T-cell (primary cell): Measurements from ENCODE around the gene CASZ1. TPM values are rescaled to one million over a fixed set of nuclear protein-coding genes. Genes with fewer than 3 reads are reported as not detected.

ENCODE experiments used
- ATAC-seq, 4 experiments: fragments of 200-7000 bp in 3 of 4; fragments of 150-1000 bp in 1 of 4; cut with Tn5 transposase; replicated peaks in 1 of 4; 1 replicate in 3 of 4; 2 replicates in 1 of 4; pipeline ENCODE4 v1.10.0; 2021; ENCODE audit warnings: moderate library complexity in 3 of 4, mild to moderate bottlenecking in 2 of 4, moderate number of reproducible peaks in 1 of 4
- CTCF ChIA-PET, 2 donors: fragments of 300-600 bp; sonication (Branson Sonifier 250); formaldehyde crosslinking; loops; one replicate each; lab custom pipeline; 2022; ENCODE audit warnings: antibody characterized with exemption in 2 of 2; lab: Charles Lee
- POLR2A ChIA-PET, 2 donors: fragments of 300-600 bp; sonication (Branson Sonifier 250); formaldehyde crosslinking; loops; one replicate each; lab custom pipeline; 2022; ENCODE audit warnings: antibody characterized with exemption in 2 of 2; lab: Charles Lee
- DNase-seq, 35 experiments: peaks; one replicate each; pipeline versions ENCODE4 v3.0.0 to v3.0.0-alpha.2; 2013 to 2023
- H3K27ac ChIP-seq: one replicate; pipeline ENCODE4 v1.5.1; 2013; ENCODE audit warnings: low read length
- H3K27me3 ChIP-seq, 2 experiments: replicated peaks in 1 of 2; 1 replicate in 1 of 2; 2 replicates in 1 of 2; pipeline versions ENCODE4 v1.6.1 to v1.7.0; 2013; ENCODE audit warnings: low read length in 1 of 2, mixed read lengths in 1 of 2; ENCODE audit not compliant: control insufficient read depth in 2 of 2, insufficient read depth in 2 of 2; ENCODE audit errors: extremely low read depth in 1 of 2
- H3K36me3 ChIP-seq, 2 donors: 1 replicate in 1 of 2; 2 replicates in 1 of 2; pipeline versions ENCODE4 v1.6.1 to v1.7.0; 2013; ENCODE audit warnings: low read length in 1 of 2; ENCODE audit not compliant: control insufficient read depth in 2 of 2, insufficient read depth in 1 of 2; ENCODE audit errors: extremely low read depth in 1 of 2
- H3K4me1 ChIP-seq, 2 experiments: 1 replicate in 1 of 2; 2 replicates in 1 of 2; pipeline versions ENCODE4 v1.6.1 to v1.7.0; 2013; ENCODE audit warnings: low read length in 2 of 2, mixed read lengths in 1 of 2; ENCODE audit not compliant: insufficient read depth in 2 of 2, control insufficient read depth in 1 of 2; ENCODE audit errors: extremely low read depth in 1 of 2
- H3K4me3 ChIP-seq, 2 donors: 1 replicate in 1 of 2; 2 replicates in 1 of 2; pipeline versions ENCODE4 v1.5.1 to v1.7.0; 2013; ENCODE audit warnings: mild to moderate bottlenecking in 2 of 2, low read length in 1 of 2, moderate library complexity in 1 of 2; ENCODE audit not compliant: control insufficient read depth in 1 of 2; ENCODE audit errors: extremely low read depth in 1 of 2
- H3K9me3 ChIP-seq: 2 replicates; pipeline ENCODE4 v1.7.0; 2013
- H3K27ac Mint-ChIP-seq, 2 donors: one replicate each; pipeline ENCODE4 v1.8.0; 2020 to 2021; ENCODE audit warnings: mild to moderate bottlenecking in 2 of 2, mixed read lengths in 2 of 2
- H3K27me3 Mint-ChIP-seq, 2 donors: one replicate each; pipeline ENCODE4 v1.8.0; 2021 to 2022; ENCODE audit warnings: mixed read lengths in 2 of 2
- H3K36me3 Mint-ChIP-seq: one replicate; pipeline ENCODE4 v1.8.0; 2021; ENCODE audit warnings: mixed read lengths
- H3K4me1 Mint-ChIP-seq, 3 donors: one replicate each; pipeline ENCODE4 v1.8.0; 2020 to 2022; ENCODE audit warnings: mixed read lengths in 3 of 3, mild to moderate bottlenecking in 1 of 3
- H3K4me3 Mint-ChIP-seq, 3 donors: one replicate each; pipeline ENCODE4 v1.8.0; 2020 to 2022; ENCODE audit warnings: mild to moderate bottlenecking in 3 of 3, mixed read lengths in 3 of 3, moderate library complexity in 3 of 3
- H3K9me3 Mint-ChIP-seq, 3 donors: one replicate each; pipeline ENCODE4 v1.8.0; 2020 to 2022; ENCODE audit warnings: mixed read lengths in 3 of 3
- WGBS: methylation state at CpG from one replicate; pipeline ENCODE4 v1.1.5; 2013; ENCODE audit warnings: missing lambda C conversion rate; ENCODE audit not compliant: insufficient coverage; 5-methylcytosine and 5-hydroxymethylcytosine counted together
- total RNA-seq, 35 experiments: library from RNA in 6 of 35; stranded (reverse) in 6 of 35; fragments of 120-200 nt in 1 of 35; gene quantifications; one replicate each; pipeline versions ENCODE4 v1.2.1 to v1.2.4 and lab custom pipeline; 2013 to 2026

The CASZ1 gene
- total RNA-seq, 5 donors from 2014 or later (not counting 1 experiment from before 2014, with no cell fraction given): 12.9 to 23.0 (median 14.3) TPM

DNA sequence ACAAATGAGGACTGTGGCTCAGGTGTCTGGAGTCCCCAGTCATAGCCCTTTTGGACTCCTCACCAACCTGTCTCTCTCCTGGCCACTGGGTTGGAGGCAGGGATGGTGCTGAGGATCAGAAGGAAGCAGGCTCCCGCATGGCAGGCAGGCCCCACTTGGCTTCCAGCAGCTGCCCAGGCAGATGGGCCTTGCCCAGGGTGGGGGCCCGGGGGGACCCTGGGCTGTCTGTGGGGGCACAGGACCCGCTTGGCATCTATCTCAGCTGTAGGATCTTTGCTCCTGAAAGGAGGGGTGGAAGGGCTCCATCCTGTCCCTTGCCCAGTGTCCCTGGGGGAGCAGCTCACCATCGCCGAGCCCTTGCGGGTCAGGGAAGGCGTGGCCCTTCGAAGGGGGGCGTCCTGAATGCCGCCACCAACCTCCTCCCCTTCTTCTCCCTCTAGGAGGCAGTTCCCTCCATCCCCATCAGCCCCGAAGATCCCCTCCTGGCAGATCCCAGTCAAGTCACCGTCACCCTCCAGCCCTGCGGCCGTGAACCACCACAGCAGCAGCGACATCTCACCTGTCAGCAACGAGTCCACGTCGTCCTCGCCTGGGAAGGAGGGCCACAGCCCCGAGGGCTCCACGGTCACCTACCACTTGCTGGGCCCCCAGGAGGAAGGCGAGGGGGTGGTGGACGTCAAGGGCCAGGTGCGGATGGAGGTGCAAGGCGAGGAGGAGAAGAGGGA is 167.2 kb downstream of the CASZ1 start:
- Histone ChIP-seq H3K4me3 (no peak overlapping the region), H3K27me3 (no peaks in the 10 kb centered on the region), H3K36me3 (peaks cover 20 to 37% of the 10 kb centered on the region in 2 donors), H3K4me1 (no peaks in the 10 kb centered on the region), H3K27ac (no peak overlapping the region), H3K9me3 (no peaks in the 10 kb centered on the region)
- H3K4me1 Mint-ChIP-seq: no peaks in the 10 kb centered on the region
- H3K27ac Mint-ChIP-seq: no peak overlapping the region
- POLR2A ChIA-PET: no interaction called here
- DNase-seq (no peak), ATAC-seq (no peak)
- H3K9me3 Mint-ChIP-seq: no peaks in the 10 kb centered on the region
- CTCF ChIA-PET: no interaction called here
- H3K36me3 Mint-ChIP-seq: peaks cover 26% of the 10 kb centered on the region
- H3K4me3 Mint-ChIP-seq: no peak overlapping the region
- H3K27me3 Mint-ChIP-seq: no peaks in the 10 kb centered on the region
- WGBS: 92% methylated on average over 23 of the region's 25 CpGs

DNA sequence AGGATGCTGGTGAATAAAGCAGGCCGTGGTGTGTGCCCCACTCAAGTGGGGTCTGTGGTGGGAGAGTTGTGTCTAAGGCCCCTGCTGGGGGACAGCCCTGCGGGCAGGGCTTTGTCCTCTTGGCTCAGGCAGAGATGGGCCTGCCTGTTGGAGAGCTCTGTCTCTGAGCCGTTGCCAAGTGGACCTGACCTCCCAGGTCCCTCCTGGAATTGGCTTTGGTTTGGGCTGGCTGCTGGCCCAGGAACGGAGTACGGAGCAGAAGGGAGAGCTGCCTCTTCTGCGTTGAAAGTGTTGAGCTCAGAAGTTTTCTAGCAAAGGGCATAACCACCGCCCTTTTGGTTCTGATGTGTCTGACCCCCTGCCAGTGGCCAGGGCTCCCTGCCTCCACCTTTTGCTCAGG is 167.8 kb downstream of the CASZ1 start:
- H3K27ac ChIP-seq: no peak overlapping the region
- peaks cover 25 to 43% of the 10 kb centered on the region in 2 donors for H3K36me3 ChIP-seq
- ATAC-seq: no peak
- no peaks in the 10 kb centered on the region for H3K9me3 Mint-ChIP-seq
- ChIA-PET CTCF (no interaction called here), POLR2A (no interaction called here)
- no peaks in the 10 kb centered on the region for H3K27me3 Mint-ChIP-seq
- no peak overlapping the region for H3K4me3 Mint-ChIP-seq
- H3K27ac Mint-ChIP-seq: no peak overlapping the region
- no peaks in the 10 kb centered on the region for H3K27me3 ChIP-seq
- 95% methylated on average over 7 of the region's 7 CpGs for WGBS
- H3K4me1 ChIP-seq: no peaks in the 10 kb centered on the region
- H3K4me3 ChIP-seq: no peak overlapping the region
- no peaks in the 10 kb centered on the region for H3K4me1 Mint-ChIP-seq
- H3K36me3 Mint-ChIP-seq: peaks cover 31% of the 10 kb centered on the region
- DNase-seq: no peak
- no peaks in the 10 kb centered on the region for H3K9me3 ChIP-seq

DNA sequence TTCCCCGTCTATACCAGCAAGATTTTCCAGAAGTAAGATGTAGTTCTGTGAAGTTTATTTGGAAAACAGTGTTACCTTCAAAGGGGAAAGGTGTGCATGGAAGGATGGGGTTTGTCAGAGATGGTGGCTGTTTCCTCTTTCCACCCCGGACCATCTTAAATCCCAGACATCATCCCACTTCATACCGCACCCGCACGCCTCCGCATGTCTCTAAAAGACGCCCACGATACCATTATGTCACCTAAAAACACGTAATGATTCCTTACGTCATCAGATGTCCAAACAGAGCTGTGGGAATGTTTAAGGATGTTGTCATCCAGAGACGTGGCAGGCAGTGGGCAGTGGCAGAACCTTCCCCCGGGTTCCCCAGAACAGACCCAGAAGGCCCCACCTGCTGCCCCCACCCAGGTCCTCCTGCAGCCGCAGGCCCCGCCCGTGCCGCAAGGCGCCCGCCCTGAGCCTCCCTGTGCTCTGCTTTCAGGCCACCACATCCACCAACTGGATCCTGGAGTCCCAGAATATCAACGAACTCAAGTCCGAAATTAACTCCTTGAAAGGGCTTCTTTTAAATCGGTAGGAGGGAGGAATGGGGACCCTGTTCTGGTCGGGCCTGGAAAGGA is 169.5 kb downstream of the CASZ1 start:
- DNase-seq (no peak), ATAC-seq (no peak)
- ChIA-PET CTCF (no interaction called here), POLR2A (interaction anchor here in 1 of 2 donors (0.5 to 0.6 kb wide), 2 partner anchors 18 to 93 kb away, joined by 3 to 4 read pairs; no protein-coding TSS in a partner anchor)
- H3K4me3 Mint-ChIP-seq: no peak overlapping the region
- Histone ChIP-seq H3K9me3 (no peaks in the 10 kb centered on the region), H3K4me1 (no peaks in the 10 kb centered on the region), H3K27me3 (no peaks in the 10 kb centered on the region), H3K4me3 (no peak overlapping the region), H3K36me3 (peaks cover 41 to 43% of the 10 kb centered on the region in 2 donors), H3K27ac (no peak overlapping the region)
- no peak overlapping the region for H3K27ac Mint-ChIP-seq
- no peaks in the 10 kb centered on the region for H3K9me3 Mint-ChIP-seq
- peaks cover 40% of the 10 kb centered on the region for H3K36me3 Mint-ChIP-seq
- no peaks in the 10 kb centered on the region for H3K4me1 Mint-ChIP-seq
- WGBS: 40% methylated on average over 1 of the region's 22 CpGs
- no peaks in the 10 kb centered on the region for H3K27me3 Mint-ChIP-seq

DNA sequence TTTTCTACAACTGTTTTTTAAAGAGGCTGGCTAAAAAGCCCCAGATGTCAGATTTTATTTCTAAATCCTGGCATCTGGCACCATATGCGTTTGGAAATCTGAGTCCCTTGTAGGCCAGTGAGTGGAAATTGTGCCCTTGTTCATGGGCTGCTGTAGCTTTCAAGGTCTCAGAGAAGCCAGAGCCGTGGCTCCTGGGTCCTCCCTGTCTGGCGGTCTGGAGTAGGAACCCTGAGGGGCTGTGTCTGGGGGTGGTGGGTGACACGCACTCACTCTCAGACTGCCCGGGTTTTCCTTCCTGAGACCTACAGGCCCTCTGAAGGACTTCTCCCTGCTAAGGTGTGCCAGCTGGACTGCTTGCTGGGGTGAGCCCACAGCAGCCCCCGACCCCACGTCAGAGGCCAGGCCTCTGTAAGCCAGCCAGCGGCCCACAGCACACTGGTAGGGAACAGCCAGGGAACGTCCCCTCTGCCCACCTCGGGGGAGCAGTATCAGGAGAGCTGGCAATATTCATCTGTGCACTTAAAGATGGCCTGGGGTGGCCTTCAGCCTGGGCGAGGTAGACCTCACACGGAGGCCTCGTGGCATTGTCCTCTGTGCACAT is 170.2 kb downstream of the CASZ1 start:
- CTCF ChIA-PET: no interaction called here
- Mint-ChIP-seq H3K36me3 (peaks cover 37% of the 10 kb centered on the region), H3K9me3 (no peaks in the 10 kb centered on the region), H3K4me3 (no peak overlapping the region), H3K4me1 (no peaks in the 10 kb centered on the region), H3K27ac (no peak overlapping the region), H3K27me3 (no peaks in the 10 kb centered on the region)
- ATAC-seq (no peak), DNase-seq (no peak)
- 96% methylated on average over 13 of the region's 13 CpGs for WGBS
- H3K4me1 ChIP-seq: no peaks in the 10 kb centered on the region
- no peak overlapping the region for H3K27ac ChIP-seq
- no peaks in the 10 kb centered on the region for H3K27me3 ChIP-seq
- no peak overlapping the region for H3K4me3 ChIP-seq
- H3K36me3 ChIP-seq: peaks cover 39 to 43% of the 10 kb centered on the region in 2 donors
- POLR2A ChIA-PET: interaction anchor here (0.5 to 0.6 kb wide), 3 partner anchors 94 to 236 kb away, joined by 3 to 4 read pairs (median 3); no protein-coding TSS in a partner anchor
- no peaks in the 10 kb centered on the region for H3K9me3 ChIP-seq

DNA sequence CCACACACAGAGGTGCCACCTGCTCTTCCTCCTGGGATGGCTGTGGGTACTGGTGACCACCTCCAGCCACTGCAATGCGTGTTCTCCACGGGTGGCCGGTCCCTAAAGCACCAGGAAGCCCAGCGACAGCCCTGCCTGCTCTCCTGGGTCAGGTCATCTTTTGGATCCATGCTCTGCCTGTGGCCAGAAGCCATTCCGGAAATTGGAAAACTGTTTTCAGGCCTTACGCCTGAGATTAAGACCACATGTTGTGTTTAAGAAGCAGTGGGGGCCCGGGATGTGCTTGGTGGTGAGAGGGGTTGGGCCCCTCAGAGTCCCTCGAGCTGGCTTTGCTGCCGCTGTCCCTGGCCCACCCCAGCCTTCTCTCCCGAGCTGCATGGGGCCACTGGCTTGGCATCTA is 170.9 kb downstream of the CASZ1 start:
- Histone ChIP-seq H3K4me1 (no peaks in the 10 kb centered on the region), H3K27ac (no peak overlapping the region), H3K27me3 (no peaks in the 10 kb centered on the region), H3K9me3 (no peaks in the 10 kb centered on the region), H3K36me3 (peaks cover 32 to 39% of the 10 kb centered on the region in 2 donors), H3K4me3 (no peak overlapping the region)
- ChIA-PET CTCF (no interaction called here), POLR2A (no interaction called here)
- no peaks in the 10 kb centered on the region for H3K4me1 Mint-ChIP-seq
- ATAC-seq (no peak), DNase-seq (no peak)
- peaks cover 35% of the 10 kb centered on the region for H3K36me3 Mint-ChIP-seq
- H3K4me3 Mint-ChIP-seq: no peak overlapping the region
- WGBS: 98% methylated on average over 6 of the region's 10 CpGs
- H3K27ac Mint-ChIP-seq: no peak overlapping the region
- H3K9me3 Mint-ChIP-seq: no peaks in the 10 kb centered on the region
- no peaks in the 10 kb centered on the region for H3K27me3 Mint-ChIP-seq

DNA sequence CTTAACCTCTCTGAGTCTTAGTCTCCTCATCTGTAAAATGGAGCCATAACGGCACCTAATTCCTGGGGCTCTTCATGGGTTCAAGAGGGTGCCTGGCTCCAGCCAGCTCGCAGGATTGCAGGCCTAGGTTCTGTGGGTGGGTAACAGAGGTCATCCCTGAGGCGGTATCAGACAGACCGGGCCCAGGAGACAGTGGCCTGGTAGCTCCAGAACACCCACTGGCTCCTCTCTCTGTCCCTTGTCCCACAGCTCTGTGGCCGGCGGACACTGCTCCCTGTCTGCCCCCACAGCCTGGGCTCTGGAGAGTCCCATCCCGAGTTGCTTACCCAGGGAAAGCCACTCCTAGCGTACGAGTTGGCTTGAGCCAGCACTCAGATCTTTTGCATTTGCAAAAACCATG is 171.4 kb downstream of the CASZ1 start:
- Histone ChIP-seq H3K4me3 (no peak overlapping the region), H3K4me1 (no peaks in the 10 kb centered on the region), H3K36me3 (peaks cover 28 to 38% of the 10 kb centered on the region in 2 donors), H3K9me3 (no peaks in the 10 kb centered on the region), H3K27ac (no peak overlapping the region), H3K27me3 (no peaks in the 10 kb centered on the region)
- H3K9me3 Mint-ChIP-seq: no peaks in the 10 kb centered on the region
- H3K27me3 Mint-ChIP-seq: no peaks in the 10 kb centered on the region
- no peak overlapping the region for H3K4me3 Mint-ChIP-seq
- ATAC-seq (no peak), DNase-seq (no peak)
- ChIA-PET POLR2A (no interaction called here), CTCF (no interaction called here)
- H3K4me1 Mint-ChIP-seq: no peaks in the 10 kb centered on the region
- WGBS: 91% methylated on average over 4 of the region's 9 CpGs
- no peak overlapping the region for H3K27ac Mint-ChIP-seq
- peaks cover 32% of the 10 kb centered on the region for H3K36me3 Mint-ChIP-seq
